ENCODE results near the gene CTIF. TPM values are rescaled to one million over a fixed set of nuclear protein-coding genes. Genes with fewer than 3 reads are reported as not detected.

The CTIF gene
- total RNA-seq, 3 donors from 2014 or later = 13.2 to 50.3 (median 19.6) TPM

DNA sequence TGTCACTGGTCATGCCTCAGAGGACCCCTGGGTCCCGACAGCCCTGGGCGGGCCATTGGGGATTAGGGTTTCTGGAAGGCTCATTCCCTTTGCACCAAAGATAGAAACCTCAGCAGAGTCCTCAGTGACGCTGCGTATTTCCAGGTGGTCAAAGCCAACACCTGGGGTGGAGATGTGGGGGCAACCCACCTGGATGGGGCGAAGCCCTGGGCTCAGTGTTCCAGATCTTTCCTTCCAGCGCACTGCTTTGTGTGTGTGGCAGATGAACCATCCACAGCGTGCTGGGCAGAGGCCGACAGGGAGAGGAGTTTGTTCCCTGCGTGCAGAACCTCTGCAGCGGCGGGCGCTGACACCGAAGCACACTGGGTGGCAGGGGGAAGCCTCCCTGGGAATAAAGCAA lies 143.9 kb downstream of the CTIF start:
- ATAC-seq = no peak
- TF ChIP-seq, protein P1, sequence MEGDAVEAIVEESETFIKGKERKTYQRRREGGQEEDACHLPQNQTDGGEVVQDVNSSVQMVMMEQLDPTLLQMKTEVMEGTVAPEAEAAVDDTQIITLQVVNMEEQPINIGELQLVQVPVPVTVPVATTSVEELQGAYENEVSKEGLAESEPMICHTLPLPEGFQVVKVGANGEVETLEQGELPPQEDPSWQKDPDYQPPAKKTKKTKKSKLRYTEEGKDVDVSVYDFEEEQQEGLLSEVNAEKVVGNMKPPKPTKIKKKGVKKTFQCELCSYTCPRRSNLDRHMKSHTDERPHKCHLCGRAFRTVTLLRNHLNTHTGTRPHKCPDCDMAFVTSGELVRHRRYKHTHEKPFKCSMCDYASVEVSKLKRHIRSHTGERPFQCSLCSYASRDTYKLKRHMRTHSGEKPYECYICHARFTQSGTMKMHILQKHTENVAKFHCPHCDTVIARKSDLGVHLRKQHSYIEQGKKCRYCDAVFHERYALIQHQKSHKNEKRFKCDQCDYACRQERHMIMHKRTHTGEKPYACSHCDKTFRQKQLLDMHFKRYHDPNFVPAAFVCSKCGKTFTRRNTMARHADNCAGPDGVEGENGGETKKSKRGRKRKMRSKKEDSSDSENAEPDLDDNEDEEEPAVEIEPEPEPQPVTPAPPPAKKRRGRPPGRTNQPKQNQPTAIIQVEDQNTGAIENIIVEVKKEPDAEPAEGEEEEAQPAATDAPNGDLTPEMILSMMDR (IDR thresholded peaks at IDR 0.05) = no peak
- Histone ChIP-seq H3K36me3 (ENCODE audit: low read depth) (no peaks in the 10 kb centered on the region), H3K4me3 (no peak overlapping the region), H3K4me1 (ENCODE audit: low read depth) (no peaks in the 10 kb centered on the region), H3K9me3 (no peaks in the 10 kb centered on the region)
- no peak for DNase-seq
- intact Hi-C loops (cut with DNase I, micrococcal nuclease) = no loop called here

DNA sequence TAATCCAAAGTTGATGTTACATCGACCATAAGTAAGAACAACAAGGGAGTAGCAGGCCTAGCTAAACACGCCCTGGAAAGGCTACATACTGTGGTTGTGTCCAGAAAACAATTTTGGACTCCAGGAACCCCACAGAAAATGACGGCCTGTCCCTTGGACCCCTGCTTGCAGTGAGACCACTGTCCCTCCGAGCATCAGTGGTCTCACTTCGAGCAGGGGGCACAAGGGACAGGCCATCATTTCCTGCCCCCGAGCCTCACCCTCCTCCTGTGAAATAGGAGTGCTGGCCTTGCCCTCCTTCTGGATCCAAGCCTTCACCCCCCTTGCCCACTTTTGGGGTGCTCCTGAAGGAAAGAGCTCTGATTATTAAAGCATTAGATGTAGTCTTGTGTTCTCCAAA lies 144.4 kb downstream of the CTIF start:
- Histone ChIP-seq H3K36me3 (ENCODE audit: low read depth) (no peaks in the 10 kb centered on the region), H3K4me3 (no peak overlapping the region), H3K4me1 (ENCODE audit: low read depth) (no peaks in the 10 kb centered on the region), H3K9me3 (no peaks in the 10 kb centered on the region)
- ATAC-seq = no peak
- DNase-seq = no peak
- intact Hi-C loops (cut with DNase I, micrococcal nuclease) = no loop called here
- TF ChIP-seq, protein P1 (IDR thresholded peaks at IDR 0.05) = no peak

DNA sequence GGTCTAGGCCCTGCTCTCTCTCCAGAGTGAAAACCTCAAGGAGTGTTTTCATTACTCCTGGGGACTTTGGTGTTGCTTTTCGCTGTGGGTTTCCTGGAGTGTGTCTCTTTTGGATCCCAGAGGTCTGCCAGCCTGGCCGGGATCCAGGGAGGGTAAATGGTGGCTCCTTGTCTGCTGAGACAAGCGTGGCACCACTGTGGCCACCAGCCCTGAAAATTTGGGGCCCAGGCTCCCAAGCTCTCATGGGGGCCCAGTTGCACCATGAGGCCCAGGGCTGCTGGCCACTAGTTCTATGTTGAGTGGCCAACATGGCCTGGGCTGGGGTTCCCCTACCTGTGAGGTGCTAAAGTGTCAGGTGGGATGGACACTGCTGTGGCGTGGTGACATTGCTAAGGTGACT lies 144.8 kb downstream of the CTIF start:
- H3K4me3 ChIP-seq = no peak overlapping the region
- no peaks in the 10 kb centered on the region for H3K9me3 ChIP-seq
- H3K4me1 ChIP-seq (ENCODE audit: low read depth) = no peaks in the 10 kb centered on the region
- H3K36me3 ChIP-seq (ENCODE audit: low read depth) = no peaks in the 10 kb centered on the region
- no peak for DNase-seq
- intact Hi-C loops (cut with DNase I, micrococcal nuclease) = no loop called here
- TF ChIP-seq, protein P1 (IDR thresholded peaks at IDR 0.05) = no peak
- ATAC-seq = no peak

DNA sequence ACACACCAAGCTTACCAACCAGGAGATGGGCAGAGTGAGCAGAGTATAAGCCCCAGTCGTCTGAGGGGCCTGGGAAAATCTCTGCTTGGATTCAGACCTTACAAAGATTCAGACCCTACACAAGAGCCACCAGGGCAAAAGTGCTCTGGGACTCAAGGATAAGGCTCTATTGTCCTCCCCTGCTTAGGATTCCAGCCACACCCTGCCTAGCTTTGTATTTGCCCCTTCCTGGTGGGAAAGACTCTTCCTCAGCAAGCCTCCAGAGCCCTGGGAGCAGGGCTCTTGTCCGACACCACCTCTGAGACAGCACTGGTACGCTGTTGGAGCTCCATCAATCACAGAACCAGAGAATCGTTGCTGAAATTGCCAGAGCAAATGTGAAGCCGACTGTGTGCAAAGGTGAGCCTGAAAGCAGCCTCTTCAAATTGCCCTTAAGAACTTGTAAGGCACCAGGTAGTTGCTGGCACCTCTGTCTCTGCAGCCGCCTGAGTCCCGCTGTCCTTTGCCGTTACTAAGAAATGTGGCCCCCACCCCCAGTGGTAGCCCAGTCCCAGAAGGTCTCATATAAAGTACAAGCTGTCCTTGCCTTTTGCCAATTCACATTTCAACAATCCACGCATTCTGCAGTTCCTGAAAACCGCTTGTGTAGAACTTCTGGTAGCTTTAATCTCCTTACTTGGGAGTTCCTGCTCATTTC lies 148.7 kb downstream of the CTIF start:
- no peaks in the 10 kb centered on the region for H3K9me3 ChIP-seq
- no peak overlapping the region for H3K4me3 ChIP-seq
- TF ChIP-seq, protein P1 (IDR thresholded peaks at IDR 0.05) = no peak
- ATAC-seq (no peak), DNase-seq (no peak)
- H3K36me3 ChIP-seq (ENCODE audit: low read depth) = no peaks in the 10 kb centered on the region
- intact Hi-C loops (cut with DNase I, micrococcal nuclease) = no loop called here
- H3K4me1 ChIP-seq (ENCODE audit: low read depth) = no peaks in the 10 kb centered on the region

DNA sequence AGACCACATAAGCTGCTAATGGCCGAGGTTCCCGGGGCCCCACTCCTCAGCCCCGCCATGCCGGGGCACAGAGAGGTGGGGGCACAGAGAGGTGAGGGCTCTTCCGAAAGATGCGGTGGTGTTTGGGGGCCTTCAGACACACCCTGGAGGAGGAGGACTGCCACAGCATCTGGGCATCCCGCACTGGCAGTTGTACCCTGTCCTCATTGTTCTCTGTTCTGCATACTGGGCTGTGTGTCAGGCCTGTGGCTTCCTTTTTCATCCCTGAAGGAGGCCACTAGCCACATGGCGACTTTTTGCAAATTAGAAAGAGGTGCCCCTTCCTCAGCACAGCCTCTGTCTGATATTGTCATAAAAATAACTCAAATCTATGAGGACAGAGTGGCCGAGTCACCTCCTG lies 150.1 kb downstream of the CTIF start:
- Histone ChIP-seq H3K36me3 (ENCODE audit: low read depth) (no peaks in the 10 kb centered on the region), H3K9me3 (no peaks in the 10 kb centered on the region), H3K4me3 (no peak overlapping the region), H3K4me1 (ENCODE audit: low read depth) (no peaks in the 10 kb centered on the region)
- no peak for ATAC-seq
- no peak for DNase-seq
- TF ChIP-seq, protein P1 (IDR thresholded peaks at IDR 0.05) = no peak
- intact Hi-C loops (cut with DNase I, micrococcal nuclease) = no loop called here

DNA sequence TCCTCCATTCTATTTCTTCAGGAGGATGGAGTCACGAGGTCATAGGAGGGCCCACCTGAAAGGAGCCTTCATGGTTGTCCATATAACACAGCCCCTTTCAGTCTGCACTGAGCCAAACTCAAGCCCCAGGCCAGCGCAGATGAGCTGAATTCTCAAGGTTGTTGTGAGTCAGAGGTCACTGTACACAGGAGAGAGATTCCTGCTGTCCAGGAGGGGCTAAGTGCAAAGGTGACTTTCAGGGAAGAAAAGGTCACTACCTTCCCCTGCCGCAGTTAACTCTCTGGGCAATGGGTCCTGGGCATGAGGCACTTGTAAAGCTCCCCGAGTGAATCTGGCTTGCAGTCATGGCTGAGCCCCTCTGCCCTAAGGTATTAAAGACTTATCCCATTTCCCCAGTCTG lies 150.7 kb downstream of the CTIF start:
- Histone ChIP-seq H3K4me3 (no peak overlapping the region), H3K36me3 (ENCODE audit: low read depth) (no peaks in the 10 kb centered on the region), H3K9me3 (no peaks in the 10 kb centered on the region), H3K4me1 (ENCODE audit: low read depth) (no peaks in the 10 kb centered on the region)
- ATAC-seq (no peak), DNase-seq (no peak)
- TF ChIP-seq, protein P1 (IDR thresholded peaks at IDR 0.05) = no peak
- intact Hi-C loops (cut with DNase I, micrococcal nuclease) = no loop called here

Data from mucosa of descending colon (tissue), 3 donors.